Activated CD8-positive, alpha-beta memory T cell treated with anti-CD3 and anti-CD28 coated beads for 24 hours (primary cell): ENCODE measurements around the gene INO80.
"Not testable (repeated sequence)": the region's sequence is repeated elsewhere in the genome, so short reads cannot be mapped to it uniquely, and the experiment has no call there.

Experiments
- DNase-seq: peaks from one replicate; pipeline ENCODE4 v3.0.0-alpha.2; 2020

INO80 gene

GRCh38 chr15:40960151-40960885 lies 155.8 kb downstream of the INO80 start:
- peak; percentile 49 for DNase-seq

GRCh38 chr15:40959331-40960141 lies 156.5 kb downstream of the INO80 start:
- DNase-seq = no peak

GRCh38 chr15:40958723-40959122 lies 157.4 kb downstream of the INO80 start:
- peak; percentile 54 for DNase-seq

- no peak for DNase-seq
Observed at GRCh38 chr15:40958146-40958545, 157.9 kb downstream of the INO80 start.

GRCh38 chr15:40957581-40958051 lies 158.5 kb downstream of the INO80 start:
- DNase-seq = no peak

GRCh38 chr15:40957041-40957555 lies 159.0 kb downstream of the INO80 start:
- no peak for DNase-seq

GRCh38 chr15:40956541-40956982 lies 159.5 kb downstream of the INO80 start:
- DNase-seq = no peak

GRCh38 chr15:40955930-40956540 lies 160.0 kb downstream of the INO80 start:
- DNase-seq = no peak

- no peak for DNase-seq
Observed at GRCh38 chr15:40955141-40955903, 160.8 kb downstream of the INO80 start.

GRCh38 chr15:40954158-40954848 lies 161.8 kb downstream of the INO80 start:
- DNase-seq = not testable (repeated sequence)

- DNase-seq = peak; percentile 70
Observed at GRCh38 chr15:40953713-40954074, 162.4 kb downstream of the INO80 start.

- peak; percentile 97 for DNase-seq
Observed at GRCh38 chr15:40952901-40953712, 163.0 kb downstream of the INO80 start, which contains the start of gene CHAC1. TSS of gene CHAC1 (plus strand) at chr15:40953471. CDS start at chr15:40953584, 113 bp downstream.

- DNase-seq = no peak
Observed at GRCh38 chr15:40952301-40952900, 163.7 kb downstream of the INO80 start.

- no peak for DNase-seq
Observed at GRCh38 chr15:40951764-40952163, 164.3 kb downstream of the INO80 start.

GRCh38 chr15:40949756-40950207 lies 166.3 kb downstream of the INO80 start:
- no peak for DNase-seq

GRCh38 chr15:40948706-40949473 lies 167.2 kb downstream of the INO80 start:
- no peak for DNase-seq

- DNase-seq = no peak
Observed at GRCh38 chr15:40944510-40945296, 171.4 kb downstream of the INO80 start.

- DNase-seq = no peak
Observed at GRCh38 chr15:40943764-40944365, 172.2 kb downstream of the INO80 start.
